Nephron progenitor cell (in vitro differentiated cells): ENCODE data around the gene KMT2C.
"Not testable (repeated sequence)": the region's sequence is repeated elsewhere in the genome, so short reads cannot be mapped to it uniquely, and the experiment has no call there.

Source experiments
- DNase-seq: peaks from one replicate; pipeline ENCODE4 v3.0.0; 2021
- H3K27ac Mint-ChIP-seq: 2 replicates; pipeline ENCODE4 v1.8.0; 2021; ENCODE audit warnings: mild to moderate bottlenecking, moderate library complexity, mixed read lengths
- H3K27me3 Mint-ChIP-seq: 2 replicates; pipeline ENCODE4 v1.8.0; 2021; ENCODE audit warnings: mild to moderate bottlenecking, low read depth, mixed read lengths; ENCODE audit not compliant: poor library complexity
- H3K36me3 Mint-ChIP-seq: 2 replicates; pipeline ENCODE4 v1.8.0; 2021; ENCODE audit warnings: low read depth, mixed read lengths
- H3K4me1 Mint-ChIP-seq: 2 replicates; pipeline ENCODE4 v1.8.0; 2021; ENCODE audit warnings: mixed read lengths
- H3K4me3 Mint-ChIP-seq: 2 replicates; pipeline ENCODE4 v1.8.0; 2021; ENCODE audit warnings: mild to moderate bottlenecking, moderate library complexity, mixed read lengths
- H3K9me3 Mint-ChIP-seq: 2 replicates; pipeline ENCODE4 v1.8.0; 2021; ENCODE audit warnings: mild to moderate bottlenecking, moderate library complexity, mixed read lengths
- TF ChIP-seq, protein P1 (sequence below): fragments of 200-600 bp; sonication (generic); IDR thresholded peaks from 2 replicates; pipeline ENCODE4 v1.5.0; 2021; ENCODE audit warnings: antibody characterized with exemption

Gene KMT2C

DNA sequence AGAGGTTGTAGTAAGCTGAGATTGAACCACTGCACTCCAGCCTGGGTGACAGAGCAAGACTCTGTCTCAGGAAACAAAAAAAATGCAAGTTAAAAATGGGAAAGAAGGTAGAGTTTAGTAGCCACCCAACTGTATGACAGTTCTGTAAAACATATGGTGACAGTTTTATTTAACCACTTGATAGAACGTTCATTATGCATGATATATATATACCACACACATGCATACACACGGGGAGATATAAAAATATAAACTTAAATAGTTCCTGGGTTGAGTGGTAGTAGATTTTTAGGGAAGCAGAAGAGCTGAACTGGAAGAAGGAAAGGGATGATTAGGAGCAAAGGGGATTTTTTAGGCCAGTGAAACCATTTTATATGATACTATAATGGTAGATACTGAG is 120.0 kb downstream of the KMT2C start:
- Mint-ChIP-seq H3K4me1 (no peaks in the 10 kb centered on the region), H3K36me3 (peaks cover 38% of the 10 kb centered on the region), H3K27ac (peak overlapping the region; percentile 19), H3K9me3 (peaks cover 14% of the 10 kb centered on the region), H3K4me3 (no peak overlapping the region), H3K27me3 (peaks cover 3% of the 10 kb centered on the region)
- TF ChIP-seq, protein P1, sequence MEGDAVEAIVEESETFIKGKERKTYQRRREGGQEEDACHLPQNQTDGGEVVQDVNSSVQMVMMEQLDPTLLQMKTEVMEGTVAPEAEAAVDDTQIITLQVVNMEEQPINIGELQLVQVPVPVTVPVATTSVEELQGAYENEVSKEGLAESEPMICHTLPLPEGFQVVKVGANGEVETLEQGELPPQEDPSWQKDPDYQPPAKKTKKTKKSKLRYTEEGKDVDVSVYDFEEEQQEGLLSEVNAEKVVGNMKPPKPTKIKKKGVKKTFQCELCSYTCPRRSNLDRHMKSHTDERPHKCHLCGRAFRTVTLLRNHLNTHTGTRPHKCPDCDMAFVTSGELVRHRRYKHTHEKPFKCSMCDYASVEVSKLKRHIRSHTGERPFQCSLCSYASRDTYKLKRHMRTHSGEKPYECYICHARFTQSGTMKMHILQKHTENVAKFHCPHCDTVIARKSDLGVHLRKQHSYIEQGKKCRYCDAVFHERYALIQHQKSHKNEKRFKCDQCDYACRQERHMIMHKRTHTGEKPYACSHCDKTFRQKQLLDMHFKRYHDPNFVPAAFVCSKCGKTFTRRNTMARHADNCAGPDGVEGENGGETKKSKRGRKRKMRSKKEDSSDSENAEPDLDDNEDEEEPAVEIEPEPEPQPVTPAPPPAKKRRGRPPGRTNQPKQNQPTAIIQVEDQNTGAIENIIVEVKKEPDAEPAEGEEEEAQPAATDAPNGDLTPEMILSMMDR = no peak
- no peak for DNase-seq

DNA sequence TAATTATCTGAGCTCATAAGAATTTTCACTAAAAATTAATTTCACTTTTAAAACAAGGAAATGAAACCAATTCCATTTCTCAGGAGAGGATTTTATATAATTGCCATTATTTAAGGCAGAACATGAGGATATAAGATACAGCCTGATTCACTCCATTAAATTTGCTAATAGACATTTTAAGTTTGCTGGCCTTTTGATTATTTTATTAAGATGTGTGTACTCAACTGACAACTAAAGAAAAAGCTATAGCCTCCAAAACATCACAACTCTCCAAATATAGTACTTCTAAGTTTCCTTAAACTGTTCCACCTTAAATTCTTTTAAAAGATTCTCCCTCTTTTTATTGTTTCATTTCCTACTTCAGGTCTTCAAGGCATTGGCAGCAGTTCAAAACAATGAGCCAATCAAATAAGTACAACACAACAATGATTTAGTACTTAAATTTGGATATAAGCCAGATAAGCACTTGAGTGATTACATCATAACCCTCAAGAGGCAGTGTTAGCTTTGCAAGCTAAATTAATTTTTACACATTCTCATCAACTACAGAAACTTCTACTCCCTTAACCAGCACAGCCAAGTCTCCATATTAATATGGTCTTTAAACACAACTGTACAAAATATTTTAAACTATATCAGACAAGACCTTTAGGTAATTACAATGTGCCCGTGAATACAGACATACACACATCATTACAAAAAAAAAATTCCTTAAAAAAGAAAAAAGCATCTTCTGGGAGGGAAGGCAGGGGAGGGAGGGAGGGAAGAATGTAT is 121.8 kb downstream of the KMT2C start:
- DNase-seq = no peak
- Mint-ChIP-seq H3K27ac (peak overlapping the region; percentile 3), H3K9me3 (no peaks in the 10 kb centered on the region), H3K4me1 (no peaks in the 10 kb centered on the region), H3K36me3 (peaks cover 30% of the 10 kb centered on the region), H3K4me3 (no peak overlapping the region), H3K27me3 (no peaks in the 10 kb centered on the region)
- TF ChIP-seq, protein P1 = no peak

DNA sequence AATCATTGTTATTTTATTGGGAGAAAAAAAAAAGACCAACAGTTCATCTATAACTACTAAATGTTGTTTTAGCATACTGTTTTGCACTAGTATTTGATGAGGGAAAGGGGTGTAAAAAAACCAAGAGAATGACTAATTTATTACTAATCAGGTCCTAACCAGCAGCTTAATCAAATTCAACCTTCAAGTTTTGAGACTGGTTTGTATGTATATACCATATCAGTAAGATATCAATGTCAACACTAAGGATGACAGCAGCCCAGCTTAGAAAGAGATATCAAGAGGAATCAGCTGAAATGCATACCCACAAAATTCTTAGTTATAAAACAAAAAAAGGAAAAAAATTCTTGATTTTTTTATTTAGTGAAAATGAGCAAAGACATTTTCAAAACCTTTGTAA is 122.6 kb downstream of the KMT2C start:
- no peaks in the 10 kb centered on the region for H3K27me3 Mint-ChIP-seq
- H3K27ac Mint-ChIP-seq = no peak overlapping the region
- H3K4me3 Mint-ChIP-seq = no peak overlapping the region
- H3K36me3 Mint-ChIP-seq = peaks cover 34% of the 10 kb centered on the region
- TF ChIP-seq, protein P1 = no peak
- DNase-seq = no peak
- H3K9me3 Mint-ChIP-seq = no peaks in the 10 kb centered on the region
- H3K4me1 Mint-ChIP-seq = no peaks in the 10 kb centered on the region

DNA sequence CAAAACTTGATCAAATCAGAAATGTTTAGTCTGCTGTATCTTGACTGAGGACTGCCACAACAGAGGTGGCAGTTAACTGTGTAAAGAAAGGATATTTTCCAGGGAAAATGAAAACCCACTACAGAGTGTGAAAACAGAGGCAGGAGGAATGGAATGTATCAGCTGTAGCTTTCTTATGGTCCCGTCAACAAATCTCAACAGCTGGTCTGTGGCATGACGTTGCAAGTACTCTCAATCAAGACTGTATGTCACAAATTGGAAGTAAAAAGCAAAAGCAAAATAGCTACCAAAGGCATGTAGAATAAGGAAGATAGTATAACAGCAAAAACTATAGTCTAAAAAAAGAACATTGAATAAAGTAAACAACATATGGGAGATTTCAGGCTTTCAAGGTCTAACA is 123.5 kb downstream of the KMT2C start:
- Mint-ChIP-seq H3K27ac (peak overlapping the region; percentile 20), H3K36me3 (peaks cover 39% of the 10 kb centered on the region), H3K9me3 (no peaks in the 10 kb centered on the region), H3K27me3 (no peaks in the 10 kb centered on the region), H3K4me1 (no peaks in the 10 kb centered on the region), H3K4me3 (no peak overlapping the region)
- DNase-seq = no peak
- TF ChIP-seq, protein P1 = no peak

DNA sequence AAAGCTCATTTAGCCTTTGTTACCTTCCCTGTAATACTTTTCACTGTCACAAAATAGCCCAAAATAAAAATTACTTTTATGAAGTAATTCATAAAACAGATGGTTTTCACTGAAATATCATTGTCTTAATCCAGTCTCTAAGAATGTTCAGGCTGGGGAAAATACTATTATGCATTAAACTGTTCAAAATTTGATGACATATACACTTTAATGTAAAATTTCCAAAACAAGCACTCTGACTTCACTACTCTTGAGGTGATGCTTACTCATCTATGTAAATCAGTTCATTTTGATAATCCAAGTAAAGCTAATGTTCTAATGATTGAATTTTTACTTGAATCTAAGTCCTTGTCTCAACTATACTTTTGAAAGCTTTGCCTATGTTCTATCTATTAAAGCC is 127.9 kb downstream of the KMT2C start:
- no peaks in the 10 kb centered on the region for H3K4me1 Mint-ChIP-seq
- TF ChIP-seq, protein P1 = no peak
- H3K4me3 Mint-ChIP-seq = no peak overlapping the region
- H3K36me3 Mint-ChIP-seq = peaks cover 66% of the 10 kb centered on the region
- no peak for DNase-seq
- H3K27ac Mint-ChIP-seq = no peak overlapping the region
- no peaks in the 10 kb centered on the region for H3K9me3 Mint-ChIP-seq
- H3K27me3 Mint-ChIP-seq = no peaks in the 10 kb centered on the region

DNA sequence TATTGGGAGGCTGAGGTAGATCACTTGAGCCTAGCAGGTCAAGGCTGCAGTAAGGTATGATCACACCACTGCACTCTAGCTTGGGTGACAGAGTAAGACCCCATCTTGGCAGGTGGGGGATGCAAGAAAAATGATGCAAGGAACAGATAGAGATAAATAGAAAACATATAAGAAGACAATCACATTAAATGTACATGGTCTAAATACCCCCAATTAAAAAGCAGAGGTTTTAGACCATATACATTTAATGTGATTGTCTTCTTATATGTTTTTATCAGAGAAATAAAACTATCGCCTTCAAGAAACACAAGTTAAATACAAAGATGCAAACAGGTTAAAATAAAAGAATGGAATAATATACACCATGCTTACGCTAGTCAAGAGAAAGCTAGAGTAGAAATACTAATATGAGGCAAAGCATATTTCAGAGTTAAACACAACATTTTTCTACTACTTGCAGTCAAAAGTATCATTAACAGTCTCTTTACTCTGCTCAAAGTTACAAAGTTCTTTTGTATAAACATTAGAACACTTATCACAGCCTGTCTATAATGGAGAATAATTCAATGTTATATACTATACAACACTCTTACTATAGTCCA is 136.2 kb downstream of the KMT2C start:
- Mint-ChIP-seq H3K36me3 (peaks cover 70% of the 10 kb centered on the region), H3K9me3 (peaks cover 11% of the 10 kb centered on the region)
- not testable (repeated sequence) for H3K27me3 Mint-ChIP-seq, H3K27ac Mint-ChIP-seq, DNase-seq, H3K4me3 Mint-ChIP-seq, H3K4me1 Mint-ChIP-seq
